Left lobe of liver (tissue), 2 donors: ENCODE results near the gene CYP2C19. TPM values are rescaled to one million over a fixed set of nuclear protein-coding genes. Genes with fewer than 3 reads are reported as not detected.
A peak's percentile ranks its signal among the peaks of the same experiment; 100 is the strongest.
"Not testable (repeated sequence)": the region's sequence is repeated elsewhere in the genome, so short reads cannot be mapped to it uniquely, and the experiment has no call there.

Experiments used
- ATAC-seq: fragments of 200-7000 bp; cut with Tn5 transposase; one replicate; pipeline ENCODE4 v1.9.1; 2020; ENCODE audit warnings: mild to moderate bottlenecking, moderate library complexity
- DNase-seq: peaks from one replicate; pipeline ENCODE4 v3.0.0-alpha.2; 2020; ENCODE audit warnings: low spot score
- total RNA-seq: library from RNA; stranded (reverse); gene quantifications from one replicate; pipeline ENCODE4 v1.2.1, GENCODE V29; 2021
- donor health status: DM: no; HTN: no; CAD: no; lungs with moderate emphysema.
- donor health status: DM: no; HTN: yes; CAD: no.

Gene CYP2C19
- 13.0 TPM for total RNA-seq

GRCh38 chr10:94762393-94762792 is at the start of gene CYP2C19:
CYP2C19 (plus strand) TSS chr10:94762681; CDS start chr10:94762706, 25 bp downstream.
- ATAC-seq (peak; percentile 17), DNase-seq (no peak)

- DNase-seq: no peak
These were observed 36.6 kb upstream of the CYP2C19 start for GRCh38 chr10:94725871-94726270.

DNA sequence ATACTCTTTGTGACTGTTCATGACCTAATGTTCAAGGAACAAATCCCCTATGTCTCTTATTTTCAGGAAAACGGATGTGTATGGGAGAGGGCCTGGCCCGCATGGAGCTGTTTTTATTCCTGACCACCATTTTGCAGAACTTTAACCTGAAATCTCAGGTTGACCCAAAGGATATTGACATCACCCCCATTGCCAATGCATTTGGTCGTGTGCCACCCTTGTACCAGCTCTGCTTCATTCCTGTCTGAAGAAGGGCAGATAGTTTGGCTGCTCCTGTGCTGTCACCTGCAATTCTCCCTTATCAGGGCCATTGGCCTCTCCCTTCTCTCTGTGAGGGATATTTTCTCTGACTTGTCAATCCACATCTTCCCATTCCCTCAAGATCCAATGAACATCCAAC is 27.3 kb upstream of the CYP2C19 start:
- DNase-seq (peak; percentile 59), ATAC-seq (peak; percentile 62)

More at GRCh38 chr10:94725871-94726270, 36.6 kb upstream of the CYP2C19 start:
- ATAC-seq: no peak

GRCh38 chr10:94738588-94738987 is 23.9 kb upstream of the CYP2C19 start:
- ATAC-seq: peak; percentile 31
- DNase-seq: no peak

DNA sequence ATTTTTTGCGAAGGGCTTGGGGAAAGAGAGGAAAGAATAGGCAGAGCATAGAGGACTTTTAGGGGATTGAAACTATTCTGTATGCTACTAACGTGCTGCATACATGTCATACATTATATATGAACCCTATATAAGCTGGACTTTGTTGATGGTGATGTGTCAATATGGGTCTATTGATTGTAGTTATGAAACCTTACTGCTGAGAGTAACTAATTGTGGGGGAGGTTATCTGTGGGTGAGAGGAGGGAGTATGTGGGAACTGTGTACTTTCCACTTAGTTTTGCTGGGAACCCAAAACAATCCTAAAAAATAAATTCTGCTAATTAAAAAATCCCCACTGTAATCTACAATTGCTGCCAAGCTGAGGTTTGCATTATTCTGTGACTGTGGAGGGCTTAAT is 15.3 kb upstream of the CYP2C19 start:
- ATAC-seq: peak; percentile 65

DNA sequence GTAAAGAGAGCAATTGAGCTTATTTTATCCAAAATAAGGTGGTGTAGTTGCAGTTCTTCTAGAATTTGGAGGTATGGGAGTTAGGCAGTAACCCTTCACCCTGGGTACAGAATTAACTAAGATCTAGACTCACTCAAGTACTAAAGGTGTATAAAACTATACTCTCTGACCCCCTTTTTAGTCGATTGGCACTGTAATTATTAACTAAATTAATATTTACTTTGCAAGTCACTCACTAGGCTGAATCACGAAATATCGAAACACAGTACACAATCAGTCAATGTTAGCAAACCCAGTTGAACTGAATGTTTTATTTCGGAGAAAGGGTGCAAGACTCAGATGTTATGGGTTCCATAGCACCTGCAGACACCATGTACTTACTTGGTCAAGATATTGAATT is 14.6 kb upstream of the CYP2C19 start:
- ATAC-seq (peak; percentile 81), DNase-seq (no peak)

More for the DNA sequence above, 15.3 kb upstream of the CYP2C19 start:
- no peak for DNase-seq

DNA sequence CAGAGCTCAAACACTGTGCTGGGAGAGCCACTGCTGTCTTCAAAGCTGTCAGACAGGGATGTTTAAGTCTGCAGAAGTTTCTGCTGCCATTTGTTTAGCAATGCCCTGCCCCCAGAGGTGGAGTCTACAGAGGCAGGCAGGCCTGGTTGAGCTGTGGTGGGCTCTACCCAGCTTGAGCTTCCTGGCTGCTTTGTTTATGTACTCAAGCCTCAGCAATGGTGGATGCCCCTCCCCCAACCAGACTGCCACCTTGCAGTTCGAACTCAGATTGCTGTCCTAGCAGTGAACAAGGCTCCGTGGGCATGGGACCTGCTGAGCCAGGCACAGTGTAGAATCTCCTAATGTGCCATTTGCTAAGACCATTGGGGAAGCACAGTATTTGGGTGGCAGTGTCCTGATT is 4.6 kb upstream of the CYP2C19 start:
- ATAC-seq: no peak
- no peak for DNase-seq

GRCh38 chr10:94760586-94761178 is 1.8 kb upstream of the CYP2C19 start:
- ATAC-seq: peak; percentile 69
- no peak for DNase-seq

GRCh38 chr10:94775425-94775824 is 12.9 kb downstream of the CYP2C19 start:
- not testable (repeated sequence) for DNase-seq
- peak; percentile 79 for ATAC-seq

GRCh38 chr10:94777886-94778458 is 15.5 kb downstream of the CYP2C19 start:
- DNase-seq (no peak), ATAC-seq (peak; percentile 52)

- ATAC-seq: no peak
- DNase-seq: no peak
These were observed 18.4 kb downstream of the CYP2C19 start for GRCh38 chr10:94780844-94781243.

GRCh38 chr10:94784256-94784655 is 21.8 kb downstream of the CYP2C19 start:
- no peak for ATAC-seq
- DNase-seq: no peak

DNA sequence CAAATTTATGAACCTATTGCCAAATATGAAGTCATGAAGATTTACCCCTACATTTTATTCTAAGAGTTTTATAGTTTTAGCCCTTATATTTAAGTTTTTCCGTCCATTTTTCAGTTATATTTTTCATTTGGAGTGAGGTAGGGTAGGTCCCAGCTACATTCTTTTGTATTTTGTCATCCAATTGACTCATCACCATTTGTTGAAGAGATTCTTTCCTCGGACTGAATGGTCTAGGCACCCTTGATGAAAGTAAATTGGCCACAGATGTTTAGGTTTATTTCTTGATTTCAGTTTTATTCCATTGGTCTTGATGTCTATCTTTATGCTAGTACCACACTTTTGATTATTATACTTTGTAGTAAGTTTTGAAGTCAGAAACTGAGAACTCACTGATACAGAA is 22.7 kb downstream of the CYP2C19 start:
- no peak for ATAC-seq
- no peak for DNase-seq

GRCh38 chr10:94800551-94800950 is 38.1 kb downstream of the CYP2C19 start:
- not testable (repeated sequence) for ATAC-seq, DNase-seq

GRCh38 chr10:94803307-94803706 is 40.8 kb downstream of the CYP2C19 start:
- DNase-seq (no peak), ATAC-seq (peak; percentile 13)

DNA sequence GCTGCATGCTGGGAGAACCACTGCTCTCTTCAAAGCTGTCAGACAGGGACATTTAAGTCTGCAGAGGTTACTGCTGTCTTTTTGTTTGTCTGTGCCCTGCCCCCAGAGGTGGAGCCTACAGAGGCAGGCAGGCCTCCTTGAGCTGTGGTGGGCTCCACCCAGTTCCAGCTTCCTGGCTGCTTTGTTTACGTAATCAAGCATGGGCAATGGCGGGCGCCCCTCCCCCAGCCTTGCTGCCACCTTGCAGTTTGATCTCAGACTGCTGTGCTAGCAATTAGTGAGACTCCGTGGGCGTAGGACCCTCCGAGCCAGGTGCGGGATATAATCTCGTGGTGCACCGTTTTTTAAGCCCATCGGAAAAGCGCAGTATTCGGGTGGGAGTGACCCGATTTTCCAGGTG is 67.5 kb downstream of the CYP2C19 start:
- ATAC-seq, DNase-seq: not testable (repeated sequence)

DNA sequence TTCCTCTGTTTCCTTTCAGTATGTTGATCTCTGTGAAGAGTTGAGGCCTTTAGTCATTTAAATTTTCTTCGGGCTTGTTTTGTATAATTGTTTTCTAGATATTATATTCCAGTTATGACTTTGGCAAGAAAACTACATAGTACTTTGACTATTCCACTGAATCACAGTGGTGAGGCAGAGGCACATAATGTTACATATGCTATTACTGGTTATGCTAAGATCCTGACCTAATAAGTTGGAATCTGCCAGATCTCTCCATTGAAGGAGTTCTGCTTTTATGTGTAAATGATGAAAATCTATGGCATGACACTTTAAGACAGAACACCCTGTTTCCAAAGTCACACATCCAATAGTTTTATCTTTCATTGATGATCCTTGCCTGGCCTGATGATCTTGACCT is 83.7 kb downstream of the CYP2C19 start:
- DNase-seq (no peak), ATAC-seq (no peak)

GRCh38 chr10:94850766-94851165 is 88.3 kb downstream of the CYP2C19 start:
- ATAC-seq (no peak), DNase-seq (no peak)

DNA sequence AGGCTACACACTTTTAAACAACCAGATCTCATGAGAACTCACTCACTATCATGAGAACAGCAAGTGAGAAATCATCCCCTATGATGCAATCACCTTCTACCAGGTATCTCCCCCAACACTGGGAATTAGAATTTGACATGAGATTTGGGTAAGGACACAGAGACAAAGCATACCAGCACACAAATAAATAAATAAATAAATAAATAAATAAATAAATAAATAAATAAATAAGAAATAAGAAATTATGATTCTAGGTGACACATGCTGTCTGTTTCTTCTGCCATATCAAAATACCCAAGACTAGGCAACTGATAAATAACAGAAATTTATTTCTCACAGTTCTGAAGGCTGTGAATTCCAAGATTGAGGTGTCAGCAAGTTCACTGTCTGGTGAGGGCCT is 88.8 kb downstream of the CYP2C19 start:
- ATAC-seq (no peak), DNase-seq (no peak)

DNA sequence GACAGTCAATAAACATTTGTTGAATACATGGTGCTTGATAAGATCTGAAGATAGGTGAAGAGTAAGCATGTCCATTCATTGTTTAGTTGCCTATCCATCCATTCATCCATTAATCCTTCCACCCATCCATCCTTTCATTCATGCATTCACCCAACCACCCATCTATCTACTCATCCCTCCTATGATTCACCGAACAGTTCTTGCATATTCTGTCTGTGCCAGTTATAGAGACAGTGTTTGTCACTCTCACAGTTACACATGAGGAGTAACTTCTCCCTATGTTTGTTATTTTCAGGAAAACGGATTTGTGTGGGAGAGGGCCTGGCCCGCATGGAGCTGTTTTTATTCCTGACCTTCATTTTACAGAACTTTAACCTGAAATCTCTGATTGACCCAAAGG is 90.0 kb downstream of the CYP2C19 start:
- ATAC-seq (no peak), DNase-seq (no peak)

- DNase-seq: no peak
- no peak for ATAC-seq
These were observed 90.6 kb downstream of the CYP2C19 start for GRCh38 chr10:94853065-94853464.

DNA sequence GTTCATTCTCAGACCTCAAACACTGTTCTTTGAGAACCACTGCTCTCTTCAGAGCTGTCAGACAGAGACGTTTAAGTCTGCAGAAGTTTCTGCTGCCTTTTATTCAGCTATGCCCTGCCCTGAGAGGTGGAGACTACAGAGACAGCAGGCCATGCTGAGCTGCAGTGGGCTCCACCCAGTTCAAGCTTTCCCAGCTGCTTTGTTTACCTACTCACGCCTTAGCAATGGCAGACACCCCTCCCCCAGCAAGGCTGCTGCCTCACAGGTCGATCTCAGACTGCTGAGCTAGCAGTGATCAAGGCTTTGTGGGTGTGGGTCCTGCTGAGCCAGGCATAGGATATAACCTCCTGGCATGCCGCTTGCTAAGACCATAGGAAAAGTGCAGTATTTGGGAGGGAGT is 95.5 kb downstream of the CYP2C19 start:
- no peak for DNase-seq
- no peak for ATAC-seq

- ATAC-seq (peak; percentile 38), DNase-seq (no peak)
These were observed 96.6 kb downstream of the CYP2C19 start for GRCh38 chr10:94859086-94859485.
